HG03135 (cell line): ENCODE data around the gene CD6.

Experiments used
- ATAC-seq: cut with Tn5 transposase; IDR thresholded peaks from one replicate; pipeline ENCODE4 v1.9.1; 2021; ENCODE audit warnings: mild to moderate bottlenecking, moderate library complexity; ENCODE audit not compliant: unreplicated experiment

CD6 gene

DNA sequence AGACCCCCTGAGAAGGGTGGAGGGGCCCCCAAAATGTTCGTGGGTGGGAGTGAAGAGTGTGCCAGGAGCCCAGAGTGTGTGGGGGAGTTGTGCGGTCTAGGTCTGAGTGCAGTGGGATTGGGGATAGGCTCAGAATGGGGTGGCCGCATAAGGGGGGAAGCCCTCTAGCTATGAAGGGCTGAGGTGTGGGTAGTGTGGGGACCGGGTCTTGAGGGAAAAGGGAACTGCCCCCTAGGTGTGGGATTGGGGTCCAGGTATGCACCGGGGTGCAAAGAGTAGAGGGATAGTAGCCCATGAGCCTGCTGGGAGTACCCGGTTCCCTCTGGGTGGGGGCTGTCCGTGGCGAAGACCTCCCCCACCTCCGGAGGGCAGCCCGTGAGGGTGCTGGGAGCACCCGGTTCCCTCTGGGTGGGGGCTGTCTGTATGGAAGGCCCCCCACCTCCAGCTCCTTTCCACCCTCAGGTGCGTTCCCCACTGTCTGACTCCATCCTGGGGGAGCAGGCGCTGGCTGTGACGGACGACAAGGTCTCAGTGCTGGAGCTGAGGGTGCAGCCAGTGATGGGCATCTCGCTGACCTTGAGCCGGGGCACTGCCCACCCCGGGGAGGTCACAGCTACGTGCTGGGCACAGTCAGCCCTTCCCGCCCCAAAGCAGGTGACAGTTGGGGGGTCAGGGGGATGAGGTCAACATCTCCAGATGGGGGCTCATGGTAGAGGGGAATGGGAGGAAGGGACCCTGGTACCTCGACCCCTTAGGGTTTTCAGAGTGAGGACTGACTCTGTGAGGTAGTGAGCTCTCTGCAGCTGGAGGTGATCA lies 36.5 kb upstream of the CD6 start:
- ATAC-seq: no peak

DNA sequence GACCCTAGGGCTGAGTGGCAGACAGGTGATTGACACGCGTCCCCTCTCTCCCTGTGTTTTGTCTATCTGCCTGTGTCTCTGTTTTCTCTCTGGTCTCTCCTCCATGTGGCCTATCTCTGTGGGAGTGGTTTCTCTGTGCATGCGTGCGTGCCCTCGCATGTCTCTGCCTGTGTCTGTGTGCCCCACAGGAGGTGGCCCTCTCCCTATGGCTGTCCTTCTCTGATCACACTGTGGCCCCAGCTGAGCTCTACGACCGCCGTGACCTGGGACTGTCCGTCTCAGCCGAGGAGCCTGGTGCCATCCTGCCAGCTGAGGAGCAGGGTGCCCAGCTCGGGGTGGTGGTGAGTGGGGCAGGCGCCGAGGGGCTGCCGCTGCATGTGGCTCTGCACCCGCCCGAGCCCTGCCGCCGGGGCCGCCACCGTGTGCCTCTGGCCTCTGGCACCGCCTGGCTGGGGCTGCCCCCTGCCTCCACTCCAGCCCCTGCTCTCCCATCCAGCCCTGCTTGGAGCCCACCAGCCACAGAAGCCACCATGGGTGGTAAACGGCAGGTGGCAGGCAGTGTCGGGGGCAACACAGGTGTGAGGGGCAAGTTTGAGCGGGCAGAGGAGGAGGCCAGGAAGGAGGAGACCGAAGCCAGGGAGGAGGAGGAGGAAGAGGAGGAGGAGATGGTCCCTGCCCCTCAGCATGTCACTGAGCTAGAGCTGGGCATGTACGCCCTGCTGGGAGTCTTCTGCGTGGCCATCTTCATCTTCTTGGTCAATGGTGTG lies 35.6 kb upstream of the CD6 start:
- no peak for ATAC-seq

DNA sequence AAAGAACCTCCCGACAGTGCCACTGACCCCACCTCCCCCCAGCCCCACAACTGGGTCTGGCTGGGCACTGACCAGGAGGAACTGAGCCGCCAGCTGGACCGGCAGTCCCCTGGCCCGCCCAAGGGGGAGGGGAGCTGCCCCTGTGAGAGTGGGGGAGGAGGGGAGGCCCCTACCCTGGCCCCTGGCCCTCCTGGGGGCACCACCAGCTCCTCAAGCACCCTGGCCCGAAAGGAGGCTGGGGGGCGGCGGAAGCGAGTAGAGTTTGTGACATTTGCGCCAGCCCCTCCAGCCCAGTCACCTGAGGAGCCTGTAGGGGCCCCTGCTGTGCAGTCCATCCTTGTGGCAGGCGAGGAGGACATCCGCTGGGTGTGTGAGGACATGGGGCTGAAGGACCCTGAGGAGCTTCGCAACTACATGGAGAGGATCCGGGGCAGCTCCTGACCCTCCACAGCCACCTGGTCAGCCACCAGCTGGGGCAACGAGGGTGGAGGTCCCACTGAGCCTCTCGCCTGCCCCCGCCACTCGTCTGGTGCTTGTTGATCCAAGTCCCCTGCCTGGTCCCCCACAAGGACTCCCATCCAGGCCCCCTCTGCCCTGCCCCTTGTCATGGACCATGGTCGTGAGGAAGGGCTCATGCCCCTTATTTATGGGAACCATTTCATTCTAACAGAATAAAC lies 34.9 kb upstream of the CD6 start:
- ATAC-seq: no peak

DNA sequence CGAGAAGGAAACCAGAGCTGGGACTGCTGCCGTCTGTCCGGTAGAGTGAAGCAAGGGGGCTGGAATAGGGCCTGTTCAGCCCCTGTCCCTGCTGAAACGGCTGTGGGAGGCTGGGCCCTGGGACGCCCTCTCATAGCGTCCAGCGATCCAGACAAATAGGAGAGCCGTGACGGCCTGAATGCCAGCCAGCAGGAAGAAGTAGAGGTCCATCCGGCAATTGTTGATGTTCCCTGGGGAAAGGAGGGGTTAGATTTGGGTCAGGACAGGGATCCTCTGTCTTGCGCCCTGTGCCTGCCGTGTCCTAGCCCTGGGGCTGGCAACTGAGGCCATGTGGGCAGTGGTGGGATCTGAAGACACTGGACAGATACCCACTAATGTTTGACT lies 34.3 kb upstream of the CD6 start:
- no peak for ATAC-seq

DNA sequence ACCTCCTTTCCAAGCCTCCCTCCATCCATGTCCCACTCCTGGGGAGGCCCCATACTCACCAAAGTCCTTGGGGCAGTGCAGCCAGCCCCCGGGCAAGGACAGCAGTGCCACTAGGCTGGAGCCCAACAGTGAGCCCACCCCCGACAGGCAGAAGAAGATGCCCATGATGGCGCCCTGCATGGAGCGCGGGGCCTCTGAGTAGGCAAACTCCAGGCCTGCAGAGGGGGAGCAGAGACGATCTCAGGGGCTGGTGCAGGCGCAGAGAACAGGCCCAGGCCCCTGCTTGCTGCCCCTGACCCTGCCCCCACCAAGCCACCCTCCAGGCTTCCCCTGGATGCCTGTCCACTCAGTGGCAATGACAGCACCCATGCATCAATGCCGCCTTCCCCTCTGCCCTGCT lies 33.7 kb upstream of the CD6 start:
- ATAC-seq: no peak

DNA sequence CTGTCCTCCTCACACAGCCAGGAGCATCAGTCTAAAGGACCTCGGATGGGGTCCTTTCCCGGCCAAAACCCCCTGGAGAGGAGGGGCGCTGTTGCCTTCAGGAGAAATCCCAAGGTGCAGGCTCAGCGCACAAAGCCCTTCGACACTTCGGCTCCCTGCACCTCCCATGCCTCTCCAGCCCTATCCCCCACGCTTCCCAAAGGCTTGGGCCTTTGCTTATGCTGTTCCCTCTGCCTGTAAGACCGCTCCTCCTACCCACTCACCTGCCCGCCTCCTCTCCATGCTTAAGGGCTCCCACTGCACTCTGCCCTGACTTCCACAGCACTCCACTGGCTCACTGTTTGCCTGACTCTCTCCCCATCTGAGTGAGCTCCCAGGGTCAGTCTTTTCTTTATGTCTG lies 33.0 kb upstream of the CD6 start:
- ATAC-seq: no peak

DNA sequence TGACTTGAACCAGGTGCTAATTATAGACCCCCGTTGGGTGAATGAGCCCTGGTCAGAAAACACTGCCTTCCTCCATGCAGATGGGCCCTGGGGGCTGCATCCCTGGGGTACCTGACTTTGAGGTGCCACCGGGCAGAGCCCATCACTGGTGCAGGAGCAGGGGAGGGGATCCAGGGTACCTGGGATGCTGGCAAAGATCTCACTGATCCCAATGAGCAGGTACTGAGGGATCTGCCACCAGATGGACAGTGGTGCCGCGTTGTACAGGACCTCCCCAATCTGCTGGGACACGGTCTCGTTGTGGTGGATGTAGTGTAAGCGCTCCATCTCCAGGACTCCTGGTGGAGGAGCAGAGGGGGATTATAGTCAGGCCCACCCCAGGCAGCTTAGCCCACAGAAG lies 32.2 kb upstream of the CD6 start:
- no peak for ATAC-seq

DNA sequence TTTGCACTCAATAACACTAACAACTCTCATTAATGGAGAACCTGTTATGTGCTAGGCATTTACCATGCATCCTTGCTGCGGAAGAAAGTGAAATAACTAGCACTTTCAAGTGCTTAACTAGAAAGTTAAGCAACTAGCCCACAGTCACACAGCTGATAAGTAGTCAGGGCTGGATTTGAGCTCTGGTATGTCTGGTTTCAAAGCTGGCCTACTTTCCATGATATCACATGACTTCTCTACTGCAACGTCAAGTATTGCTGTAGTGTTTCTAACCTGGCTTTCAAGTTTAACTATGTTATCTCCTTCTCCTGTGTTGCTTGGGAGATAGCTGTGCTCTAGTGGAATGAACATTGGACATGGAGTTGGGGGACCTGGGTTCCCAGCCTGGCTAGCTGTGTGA lies 31.6 kb upstream of the CD6 start:
- no peak for ATAC-seq

DNA sequence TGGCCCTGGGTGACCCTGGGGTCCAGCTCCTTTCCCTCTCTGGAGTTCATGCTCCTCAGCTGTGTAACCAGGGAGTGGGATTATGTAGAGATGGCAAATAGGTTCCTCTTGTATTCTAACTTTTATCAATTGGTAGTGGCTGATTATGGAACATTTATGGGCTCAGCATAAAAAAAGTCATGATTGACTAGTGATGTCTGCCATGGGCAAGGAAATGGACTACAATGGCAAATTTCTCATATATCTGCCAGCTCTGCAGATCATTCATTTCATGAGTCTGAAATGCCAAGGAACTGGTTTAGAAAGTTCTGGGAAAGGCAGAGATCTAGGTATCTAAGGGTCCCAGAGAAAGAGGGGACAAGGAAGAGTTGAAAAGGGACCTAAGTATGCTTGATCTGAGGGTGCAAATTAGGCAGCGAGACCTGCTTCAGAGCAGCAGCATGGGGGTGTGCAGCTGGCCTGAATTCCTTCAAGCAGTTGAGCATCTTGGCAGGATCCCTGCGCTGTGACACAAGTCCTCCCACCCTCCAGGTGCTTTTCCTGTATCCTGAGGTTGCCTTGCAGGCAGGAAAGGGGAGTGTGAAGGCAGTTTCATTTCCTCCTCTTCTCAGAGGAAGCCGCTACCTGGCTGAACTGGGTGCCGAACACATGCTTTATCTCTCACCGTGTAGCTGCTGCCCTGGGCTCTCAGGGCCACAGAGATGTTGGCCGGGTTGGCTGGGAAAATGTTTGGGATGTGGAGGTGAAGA lies 29.9 kb upstream of the CD6 start:
- no peak for ATAC-seq

DNA sequence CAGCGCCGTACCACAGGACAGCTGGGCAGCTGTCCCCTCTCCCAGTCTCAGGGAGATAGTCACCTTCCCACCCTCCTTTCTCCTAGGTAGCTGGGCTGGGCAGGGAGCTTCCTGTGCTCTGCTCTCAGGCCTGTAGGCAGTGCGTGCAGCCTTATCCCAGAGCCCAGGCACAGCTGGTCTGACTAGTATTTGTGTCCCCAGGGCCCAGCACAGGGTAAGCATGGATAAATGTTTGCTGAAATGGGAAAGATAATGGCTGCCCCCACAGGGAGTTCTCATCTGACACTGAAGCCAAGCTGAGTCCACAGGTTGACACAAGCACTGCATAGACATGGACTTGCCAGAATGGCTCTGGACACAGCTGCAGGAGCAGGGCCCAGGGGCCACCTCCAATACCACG lies 29.3 kb upstream of the CD6 start:
- no peak for ATAC-seq

DNA sequence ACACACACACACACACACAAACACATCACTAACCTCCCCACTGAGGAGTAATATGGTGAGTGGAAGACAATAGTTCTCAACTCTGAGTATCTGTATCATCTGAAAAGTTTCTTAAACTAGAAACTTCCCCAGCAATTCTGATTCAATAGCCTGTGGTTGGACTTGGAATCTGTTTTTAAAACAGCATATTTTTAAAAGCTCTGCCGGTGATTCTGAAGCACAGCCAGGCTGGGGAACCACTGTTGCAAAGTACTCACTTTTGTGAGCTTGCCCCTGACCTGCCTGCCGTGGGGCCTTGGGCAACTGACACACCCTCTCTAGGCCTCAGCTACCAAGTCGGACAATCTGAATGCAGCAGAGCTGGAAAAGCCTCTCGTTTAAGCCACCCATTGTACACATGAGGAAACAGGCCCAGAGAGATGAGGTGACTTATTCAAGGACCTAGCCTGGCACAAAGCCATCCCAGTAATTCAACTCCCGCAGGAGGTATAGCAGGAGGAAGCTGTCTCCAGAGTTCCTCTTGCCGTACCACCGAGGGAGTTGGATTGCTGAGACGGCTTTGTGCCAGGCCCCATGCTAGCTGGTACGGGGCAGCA lies 28.4 kb upstream of the CD6 start:
- ATAC-seq: no peak

DNA sequence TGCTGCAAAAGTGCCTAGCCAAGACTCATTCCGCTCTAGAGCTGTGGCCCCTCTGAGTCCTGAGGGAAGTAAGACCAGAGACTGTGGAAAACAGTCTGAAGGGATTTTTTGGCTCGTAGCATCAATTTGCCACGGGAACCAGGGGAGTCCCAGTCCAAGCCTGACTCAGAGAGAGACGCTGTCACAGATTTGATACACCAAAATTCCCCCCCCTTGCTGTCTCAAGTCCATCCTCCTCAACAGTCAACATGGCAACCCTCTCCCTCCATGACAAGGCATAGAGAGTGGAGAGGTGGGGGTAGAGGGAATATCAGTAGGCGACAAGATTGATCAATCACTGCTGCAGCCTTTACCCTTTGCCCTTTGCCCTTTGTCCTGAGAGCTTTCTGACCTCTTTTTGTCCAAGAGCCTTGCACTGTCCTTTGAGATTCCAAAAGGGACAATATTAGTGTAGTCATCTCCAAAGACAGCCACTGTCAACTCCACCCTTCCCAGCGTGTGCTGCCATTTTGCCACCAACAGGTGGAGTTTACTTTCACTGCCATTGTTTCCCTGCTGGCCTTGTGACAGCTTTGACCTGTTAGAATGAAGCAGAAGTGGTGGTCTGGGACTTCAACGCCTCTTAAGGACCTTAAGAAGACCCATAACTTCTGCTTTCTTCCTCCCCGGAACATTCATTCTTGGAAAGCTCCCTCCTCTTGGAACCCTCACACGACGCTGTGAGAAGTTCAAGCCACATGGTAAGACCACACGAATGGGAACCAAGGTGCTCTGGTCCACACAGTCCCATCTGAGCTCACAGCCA lies 26.8 kb upstream of the CD6 start:
- no peak for ATAC-seq

DNA sequence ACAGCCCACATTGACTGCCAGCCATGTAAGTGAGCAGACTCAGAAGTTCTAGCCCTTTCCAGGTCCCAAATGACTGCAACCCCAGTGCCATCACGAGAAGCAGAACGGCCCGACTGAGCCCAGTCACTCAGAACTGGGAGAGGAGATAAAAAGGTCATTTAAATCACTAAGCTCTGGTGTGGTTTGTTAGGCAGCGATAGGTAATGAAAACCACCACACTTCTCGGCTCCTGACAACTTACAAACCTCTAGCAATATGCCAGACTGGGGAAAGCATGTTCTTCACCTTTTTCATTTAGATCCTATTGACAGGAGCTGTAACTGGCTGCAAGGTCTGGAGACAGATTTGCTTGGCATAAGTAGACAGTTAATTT lies 26.2 kb upstream of the CD6 start:
- no peak for ATAC-seq

DNA sequence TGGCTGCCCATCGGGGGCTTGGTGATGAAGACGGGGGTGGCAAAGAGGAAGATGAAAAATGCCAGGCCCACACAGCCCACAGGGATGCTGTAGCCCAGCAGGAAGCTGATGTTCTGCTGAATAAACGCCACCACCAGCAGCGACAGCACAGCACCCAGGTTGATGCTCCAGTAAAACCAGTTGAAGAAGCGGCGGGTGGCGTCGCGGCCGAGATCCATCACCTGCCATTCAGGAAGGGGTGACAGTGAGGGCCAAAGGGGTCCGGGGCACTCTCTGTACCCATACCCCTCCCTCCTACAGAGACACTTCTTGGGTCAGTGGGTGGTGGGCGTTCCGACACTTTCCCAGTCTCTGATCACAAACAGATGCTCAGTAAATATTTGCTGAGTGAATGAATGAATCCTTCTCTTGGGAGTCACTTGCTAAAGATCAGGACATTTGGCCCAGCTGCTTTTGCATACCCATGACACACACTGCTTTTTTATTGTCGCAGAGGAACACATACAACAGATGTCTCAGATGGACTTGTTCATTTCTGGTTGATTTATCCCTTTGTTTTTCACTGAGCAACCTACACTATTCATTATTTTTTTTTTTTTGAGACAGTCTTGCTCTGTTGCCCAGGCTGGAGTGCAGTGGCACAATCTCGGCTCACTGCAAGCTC lies 24.7 kb upstream of the CD6 start:
- ATAC-seq: no peak

DNA sequence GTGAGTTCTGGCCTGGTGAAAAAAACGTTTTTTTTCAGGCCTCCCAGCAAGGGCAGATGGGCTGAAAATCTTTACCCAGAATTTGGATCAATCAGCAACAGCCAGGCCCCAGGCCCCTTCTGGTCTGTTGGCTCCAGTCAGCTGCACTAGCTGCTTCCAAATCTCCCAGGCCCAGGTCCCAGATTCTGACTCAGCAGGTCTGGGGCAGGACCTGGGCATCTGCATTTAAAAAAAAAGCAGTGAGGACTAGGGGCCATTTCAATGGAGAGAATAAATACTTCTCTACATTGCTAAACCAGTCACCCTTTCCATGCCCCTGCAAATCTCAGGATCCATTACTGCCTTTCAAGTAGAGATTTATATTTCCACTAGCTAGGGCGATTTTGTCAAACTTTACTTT lies 23.8 kb upstream of the CD6 start:
- ATAC-seq: no peak

DNA sequence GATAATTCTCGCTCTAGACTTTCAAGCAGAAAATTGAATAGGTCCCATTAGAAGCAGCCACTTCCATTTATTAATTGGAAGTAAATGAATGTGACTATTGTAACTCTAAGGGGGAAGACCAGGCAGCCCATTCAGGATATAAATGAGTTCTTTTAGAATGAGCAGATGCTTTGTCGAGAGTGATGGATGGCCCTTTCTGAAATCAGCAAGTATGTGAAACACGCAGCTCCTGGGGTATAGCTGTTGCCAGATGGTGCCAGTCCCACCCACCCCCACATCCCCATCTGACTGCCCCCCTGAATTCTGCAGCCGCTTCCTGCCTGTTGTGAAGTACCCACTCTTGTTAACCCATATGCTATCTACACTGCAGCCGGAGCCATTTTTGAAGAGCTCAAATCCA lies 23.2 kb upstream of the CD6 start:
- ATAC-seq: no peak

DNA sequence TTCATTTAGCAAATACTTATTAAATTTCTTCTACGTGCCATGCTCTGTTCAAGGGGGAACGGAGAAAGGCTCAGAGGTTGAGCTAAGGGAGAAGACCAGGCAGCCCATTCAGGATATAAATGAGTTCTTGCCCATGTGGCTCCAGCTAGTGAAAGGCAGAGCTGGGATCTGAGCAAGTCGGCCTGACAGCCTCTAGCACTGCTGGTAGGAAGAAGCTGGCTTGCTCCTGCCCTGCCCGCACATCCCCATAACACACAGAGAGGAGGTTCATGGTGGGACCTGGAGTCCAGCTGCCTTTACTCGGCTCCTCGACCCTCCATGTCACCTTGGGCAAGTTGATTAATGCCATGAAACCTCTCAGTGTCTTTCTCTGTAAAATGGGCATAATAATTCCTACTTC lies 21.5 kb upstream of the CD6 start:
- no peak for ATAC-seq

DNA sequence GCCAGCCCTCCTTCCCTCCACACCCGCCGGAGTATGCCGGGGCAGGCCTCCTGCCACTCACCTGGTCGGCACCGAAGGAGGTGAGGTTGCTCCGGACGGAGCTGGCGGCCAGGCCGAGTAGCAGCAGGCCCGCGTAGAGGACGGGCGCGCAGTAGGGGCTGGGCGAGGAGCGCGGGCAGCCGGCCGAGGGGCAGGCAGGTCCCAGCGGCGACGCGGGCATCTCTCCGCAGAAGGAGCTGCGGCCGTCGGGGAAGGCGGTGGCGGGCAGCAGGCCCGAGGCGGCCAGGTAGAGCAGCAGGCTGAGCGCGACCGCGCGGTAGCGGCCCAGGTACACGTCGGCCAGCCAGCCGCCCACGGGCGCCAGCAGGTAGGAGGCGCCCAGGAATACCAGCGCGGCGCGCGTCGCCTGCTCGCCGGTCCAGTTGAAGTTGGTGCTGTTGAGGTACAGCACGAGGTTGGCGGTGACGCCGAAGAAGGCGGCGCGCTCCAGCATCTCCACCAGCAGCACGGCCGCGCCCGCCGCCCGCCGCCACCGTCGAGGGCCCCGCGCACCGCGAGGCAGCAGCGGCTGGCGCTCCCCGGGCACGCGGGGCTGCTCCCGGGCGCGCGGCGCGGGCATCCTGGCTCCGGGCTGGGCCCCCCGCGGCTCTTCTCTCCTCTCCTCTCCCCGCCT lies 20.4 kb upstream of the CD6 start:
- no peak for ATAC-seq

DNA sequence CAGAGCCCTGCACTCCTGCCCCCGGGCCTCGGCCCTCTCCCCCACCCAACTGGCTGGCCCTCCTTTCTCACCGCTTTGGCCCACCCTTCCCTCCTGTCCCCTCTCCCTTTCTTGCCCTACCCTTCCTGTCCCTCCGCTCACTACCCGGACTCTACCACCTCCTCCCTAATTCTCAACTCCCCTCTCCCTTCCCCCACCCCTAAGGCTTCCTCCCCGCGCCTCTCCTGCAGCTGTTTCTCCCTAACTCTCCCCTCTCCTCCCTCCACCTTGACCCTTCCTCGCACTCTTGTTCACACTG lies 19.9 kb upstream of the CD6 start:
- no peak for ATAC-seq
